NCI-H1930 (cell line): ENCODE measurements around the gene GJB4.
"Not testable (repeated sequence)": the region's sequence is repeated elsewhere in the genome, so short reads cannot be mapped to it uniquely, and the experiment has no call there.

Experiments used
- DNase-seq, 2 experiments: peaks; one replicate each; lab custom pipeline; 2025; lab: John Stamatoyannopoulos, UW

GJB4 gene

GRCh38 chr1:34746785-34747637 is 12.5 kb upstream of the GJB4 start:
- no peak for DNase-seq

DNA sequence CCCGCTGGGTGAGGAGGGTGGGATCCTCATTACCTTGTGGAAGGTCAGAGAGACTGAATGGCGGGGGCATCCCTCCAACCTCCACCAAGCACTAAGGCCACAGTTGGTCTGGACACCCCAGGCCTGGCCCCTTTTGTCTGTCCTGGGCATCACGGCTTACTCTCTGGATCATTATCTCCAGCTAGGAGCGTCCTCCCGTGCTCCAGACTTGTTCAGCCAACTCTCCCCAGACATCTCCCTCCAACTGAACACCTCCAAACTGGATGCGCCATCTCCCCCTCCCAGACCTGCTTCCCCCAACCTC is 11.9 kb upstream of the GJB4 start:
- no peak for DNase-seq

GRCh38 chr1:34749992-34750391 is 9.5 kb upstream of the GJB4 start:
- no peak for DNase-seq

GRCh38 chr1:34750610-34751009 is 8.9 kb upstream of the GJB4 start:
- DNase-seq: no peak

- no peak for DNase-seq
Measured at GRCh38 chr1:34753163-34753562, 6.4 kb upstream of the GJB4 start.

DNA sequence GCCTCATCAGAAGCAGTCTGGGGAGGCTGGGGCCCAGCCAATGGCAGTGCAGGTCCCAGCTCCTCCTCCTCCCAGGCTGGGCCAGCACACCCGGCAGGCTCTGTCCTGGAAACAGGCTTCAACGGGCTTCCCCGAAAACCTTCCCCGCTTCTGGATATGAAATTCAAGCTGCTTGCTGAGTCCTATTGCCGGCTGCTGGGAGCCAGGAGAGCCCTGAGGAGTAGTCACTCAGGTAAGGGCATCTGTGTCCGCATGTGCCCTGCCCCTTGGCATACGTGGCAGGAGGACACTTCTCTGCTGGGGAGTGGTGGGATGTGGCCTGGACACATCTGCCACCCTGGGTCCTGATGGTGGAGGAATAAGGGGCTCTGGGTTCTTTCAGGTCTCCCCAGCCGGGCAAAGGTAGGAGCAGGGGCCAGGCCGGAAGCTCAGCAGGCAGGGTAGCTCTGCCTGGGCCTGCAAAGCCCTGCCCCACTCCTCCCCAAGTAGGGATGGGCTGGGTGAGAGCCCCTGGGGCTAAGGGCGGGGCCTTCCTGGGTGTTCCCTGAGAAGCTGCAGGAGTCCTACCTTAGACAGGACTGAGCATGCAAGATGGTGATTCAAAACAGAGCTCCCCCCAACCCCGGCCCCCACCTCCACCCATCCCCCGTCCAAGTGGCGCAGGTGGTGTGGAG is 4.4 kb upstream of the GJB4 start, which contains the start of gene GJB5:
Gene GJB5 (plus strand): TSS at position 84 of the 674 bp plus-strand sequence. CDS start 2,284 bp downstream, outside the sequence.
- no peak for DNase-seq

DNA sequence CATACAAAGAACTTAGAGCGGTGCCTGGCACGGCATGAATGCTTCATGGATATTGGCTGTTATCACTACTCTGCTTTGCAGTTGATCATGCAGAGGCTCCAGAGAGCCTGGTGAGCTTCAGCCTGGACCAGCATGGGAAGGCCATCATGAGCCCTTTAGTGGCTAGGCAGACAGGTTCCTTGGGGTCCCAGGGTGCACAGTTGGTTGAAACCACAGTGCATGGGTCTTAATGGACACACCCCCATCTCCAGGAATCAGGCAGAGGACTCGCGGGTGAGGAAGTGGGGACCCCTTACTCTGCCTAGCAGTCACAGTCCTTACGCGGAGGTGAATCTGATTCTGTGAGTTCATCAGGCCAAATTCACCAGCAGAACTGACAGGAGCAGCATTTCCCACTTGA is 3.6 kb upstream of the GJB4 start:
- no peak for DNase-seq

DNA sequence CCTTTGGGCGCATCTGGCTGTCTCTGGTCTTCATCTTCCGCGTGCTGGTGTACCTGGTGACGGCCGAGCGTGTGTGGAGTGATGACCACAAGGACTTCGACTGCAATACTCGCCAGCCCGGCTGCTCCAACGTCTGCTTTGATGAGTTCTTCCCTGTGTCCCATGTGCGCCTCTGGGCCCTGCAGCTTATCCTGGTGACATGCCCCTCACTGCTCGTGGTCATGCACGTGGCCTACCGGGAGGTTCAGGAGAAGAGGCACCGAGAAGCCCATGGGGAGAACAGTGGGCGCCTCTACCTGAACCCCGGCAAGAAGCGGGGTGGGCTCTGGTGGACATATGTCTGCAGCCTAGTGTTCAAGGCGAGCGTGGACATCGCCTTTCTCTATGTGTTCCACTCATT is 2.2 kb upstream of the GJB4 start:
- DNase-seq: no peak

DNA sequence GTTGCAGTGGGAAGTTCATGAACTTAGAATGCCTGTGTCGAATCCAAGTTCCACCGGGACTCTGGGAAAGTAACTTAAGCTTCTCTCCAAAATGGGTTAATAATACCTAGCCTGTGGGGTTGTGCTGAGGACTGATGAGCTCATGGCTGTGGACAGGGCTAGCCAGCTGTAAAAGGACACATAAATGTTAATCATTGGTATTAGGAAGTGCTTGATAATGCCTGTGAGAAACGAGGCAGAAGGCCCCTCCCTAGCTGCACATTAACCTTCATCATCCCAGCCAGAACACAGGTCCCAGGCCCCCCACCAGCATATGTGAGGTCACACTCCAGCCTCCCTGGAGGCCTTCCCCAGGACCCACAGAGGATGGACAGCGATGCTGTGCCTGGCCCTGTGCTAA is 789 bp upstream of the GJB4 start:
- no peak for DNase-seq

- DNase-seq: no peak
Measured at GRCh38 chr1:34761176-34761761, 1.7 kb downstream of the GJB4 start.

- no peak for DNase-seq
Measured at GRCh38 chr1:34761776-34762307, 2.3 kb downstream of the GJB4 start.

DNA sequence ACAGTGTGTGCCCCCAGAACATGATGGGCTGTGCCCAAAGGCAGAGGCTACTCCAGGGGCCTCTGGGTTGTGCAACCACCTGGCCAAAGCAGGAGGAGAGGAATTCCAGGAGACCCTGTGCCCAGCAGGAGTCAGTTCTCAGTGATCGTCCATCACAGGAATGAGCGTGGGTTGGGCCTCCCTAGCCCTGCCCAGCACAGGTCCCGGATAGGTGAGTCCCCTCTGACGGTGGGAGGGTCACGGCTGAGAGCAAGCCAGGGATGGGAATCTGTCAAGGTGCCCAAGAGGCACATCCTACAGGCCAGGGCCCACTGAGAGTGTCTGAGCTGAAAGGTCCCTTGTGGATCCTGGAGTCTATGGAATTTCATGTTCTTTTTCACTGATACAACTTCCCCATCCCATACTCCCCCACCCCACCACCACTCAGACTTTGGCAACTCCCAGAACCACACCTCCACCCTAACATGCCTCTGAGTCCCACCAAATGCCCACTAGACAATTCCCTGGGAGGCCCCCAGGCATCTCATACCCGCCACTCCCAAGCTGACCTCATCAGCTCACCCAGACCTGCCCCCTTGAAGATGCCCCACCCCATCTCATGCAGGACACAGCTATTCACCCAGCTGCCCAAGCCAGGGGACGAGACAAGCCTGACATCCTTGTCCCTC is 3.1 kb downstream of the GJB4 start:
- no peak for DNase-seq

DNA sequence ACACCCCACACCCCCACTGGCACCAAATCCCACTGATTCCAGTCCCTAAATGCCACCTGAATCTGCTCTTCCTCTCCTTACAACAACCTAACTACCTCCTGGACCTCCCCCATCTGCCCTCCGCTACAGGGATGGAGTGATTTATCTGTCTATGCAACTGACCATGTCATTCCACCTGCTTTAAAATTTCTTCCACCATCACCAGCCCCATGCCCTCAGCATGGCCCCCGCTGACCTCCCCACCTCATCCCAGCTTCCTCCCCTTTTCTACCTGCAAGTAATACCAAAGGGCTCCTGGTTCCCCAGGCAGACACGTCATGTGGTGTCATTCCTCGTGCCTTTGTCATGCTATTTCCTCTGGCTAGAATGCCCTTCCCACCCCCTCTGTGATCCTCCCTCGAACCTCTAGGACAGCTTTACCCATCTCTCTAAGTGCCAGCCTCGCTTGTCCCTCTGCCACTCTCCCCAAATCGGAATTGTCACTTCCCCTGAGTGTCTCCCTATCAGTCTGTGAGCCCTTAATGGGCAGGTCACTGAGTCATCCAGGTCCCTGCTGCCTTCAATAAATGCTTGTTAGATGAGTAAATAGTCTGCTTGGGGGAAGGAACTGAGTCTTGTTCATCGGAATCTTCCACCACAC is 3.7 kb downstream of the GJB4 start:
- DNase-seq: no peak

- no peak for DNase-seq
Measured at GRCh38 chr1:34768856-34769255, 9.3 kb downstream of the GJB4 start.

DNA sequence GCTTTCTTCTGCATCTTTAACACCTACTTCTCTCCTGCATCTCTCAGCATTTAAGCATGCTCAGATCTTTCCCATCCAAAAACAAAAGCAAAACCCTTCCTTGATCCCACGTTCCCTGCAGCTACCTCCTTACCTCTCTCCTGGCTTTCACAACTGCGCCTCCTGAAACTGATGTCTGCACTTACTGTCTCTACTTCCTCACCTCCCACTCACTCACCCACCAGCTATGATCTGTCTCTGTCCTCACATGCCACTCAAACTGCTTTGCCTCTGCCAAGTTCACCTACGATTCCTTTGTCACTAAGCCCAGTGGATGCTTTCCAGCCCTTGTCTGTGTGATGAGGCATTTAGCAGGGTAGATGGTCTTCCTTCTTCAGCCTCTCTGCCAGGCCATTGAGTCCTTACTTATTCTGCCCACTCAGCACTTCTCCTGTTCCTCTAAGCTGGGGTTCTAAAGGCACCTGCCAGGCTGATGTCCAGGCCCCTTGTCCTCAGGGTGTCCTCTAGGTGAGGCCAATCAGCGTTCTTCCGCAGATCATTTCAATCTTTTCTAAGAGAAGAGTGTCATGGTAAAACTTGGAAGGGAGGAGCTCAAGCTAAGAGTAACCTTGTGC is 11.5 kb downstream of the GJB4 start:
- DNase-seq: no peak

DNA sequence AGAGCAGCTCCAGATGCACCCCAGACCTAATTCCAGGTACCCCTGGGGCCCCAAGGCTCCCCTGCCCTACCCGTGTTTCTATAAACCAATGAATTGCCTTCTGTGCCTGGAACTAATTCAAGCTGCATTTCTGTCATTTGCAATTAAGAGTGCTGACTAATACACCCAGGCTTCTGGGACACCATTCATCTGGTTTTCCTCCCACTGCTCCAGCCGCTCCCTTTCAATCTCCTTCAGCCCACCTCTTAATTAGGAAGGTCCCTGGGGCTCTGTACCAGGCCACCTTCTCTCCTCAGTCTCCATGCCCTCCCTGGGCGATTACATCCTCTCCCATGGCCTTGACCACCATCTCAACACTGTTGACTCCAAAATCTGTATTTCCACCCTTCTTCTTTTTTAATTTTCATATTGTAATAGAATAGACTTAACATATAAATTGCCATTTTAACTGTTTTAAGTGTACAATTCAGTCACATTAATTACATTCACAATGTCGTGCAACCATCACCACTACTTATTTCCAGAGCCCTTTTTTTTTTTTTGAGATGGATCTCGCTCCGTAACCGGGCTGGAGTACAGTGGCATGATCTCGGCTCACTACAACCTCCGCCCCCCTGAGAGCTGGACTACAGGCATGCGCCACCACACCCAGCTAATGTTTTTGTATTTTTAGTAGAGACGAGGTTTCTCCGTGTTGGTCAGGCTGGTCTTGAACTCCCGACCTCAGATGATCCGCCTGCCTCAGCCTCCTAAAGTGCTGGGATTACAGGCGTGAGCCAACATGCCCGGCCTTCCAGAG is 12.2 kb downstream of the GJB4 start:
- no peak for DNase-seq

- not testable (repeated sequence) for DNase-seq
Measured at GRCh38 chr1:34773114-34773513, 13.6 kb downstream of the GJB4 start.

DNA sequence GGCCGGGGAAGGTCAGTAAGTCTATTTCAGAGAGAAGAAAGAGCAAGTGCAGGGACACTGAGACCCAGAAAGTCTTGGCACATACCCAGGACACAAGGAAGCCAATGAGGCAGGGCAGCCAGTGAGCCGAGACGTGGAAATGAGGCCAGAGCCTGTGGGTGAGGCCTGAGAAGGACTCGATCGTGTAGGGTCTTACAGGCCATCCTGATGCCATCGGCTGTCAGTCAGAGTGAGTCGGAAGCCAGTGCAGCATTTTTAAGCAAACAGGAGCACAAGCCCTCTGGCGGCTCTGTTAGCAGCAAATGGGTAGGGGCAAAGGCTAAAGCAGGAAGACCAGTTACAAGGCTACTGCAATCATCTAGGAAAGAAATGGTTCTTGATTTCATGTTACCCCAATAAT is 15.4 kb downstream of the GJB4 start:
- no peak for DNase-seq

DNA sequence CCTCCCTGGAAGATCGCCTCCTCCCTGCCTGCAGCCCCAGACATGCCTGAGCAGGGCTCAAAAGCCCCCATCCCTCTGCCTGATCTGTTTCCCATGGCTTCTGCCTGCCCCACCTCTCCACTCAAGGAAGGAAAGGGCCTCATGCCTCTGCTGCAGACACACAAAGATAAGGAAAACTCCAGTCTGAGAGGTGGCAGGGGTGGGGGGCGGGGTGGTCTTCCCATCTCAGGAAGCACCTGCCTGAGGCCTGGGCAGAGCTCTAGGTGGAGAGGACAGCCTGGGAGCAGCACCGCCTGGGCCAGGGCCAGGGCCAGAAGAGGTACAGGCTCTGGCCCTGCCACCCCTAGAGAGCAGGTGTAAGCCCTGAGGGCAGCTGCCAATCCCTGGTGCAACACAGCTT is 17.4 kb downstream of the GJB4 start:
- DNase-seq: no peak

GRCh38 chr1:34777519-34778321 is 18.2 kb downstream of the GJB4 start:
- no peak for DNase-seq
